ENCODE data around the gene COL26A1.

Gene COL26A1

GRCh38 chr7:101370836-101371235 lies 8.2 kb downstream of the COL26A1 start:
- DNase-seq, result no peak

- peak in 1 of 56 donors; percentile 11 for DNase-seq
Observed at GRCh38 chr7:101373812-101374614, 11.3 kb downstream of the COL26A1 start.

- DNase-seq, result no peak
Observed at GRCh38 chr7:101374990-101375389, 12.3 kb downstream of the COL26A1 start.

GRCh38 chr7:101376601-101377000 lies 13.9 kb downstream of the COL26A1 start:
- DNase-seq, result no peak

- no peak for DNase-seq
Observed at GRCh38 chr7:101377189-101377736, 14.6 kb downstream of the COL26A1 start.

GRCh38 chr7:101378751-101379174 lies 16.1 kb downstream of the COL26A1 start:
- DNase-seq, result no peak

- DNase-seq, result no peak
Observed at GRCh38 chr7:101379302-101379701, 16.6 kb downstream of the COL26A1 start.

GRCh38 chr7:101381549-101382111 lies 19.0 kb downstream of the COL26A1 start:
- no peak for DNase-seq

GRCh38 chr7:101382937-101383336 lies 20.3 kb downstream of the COL26A1 start:
- no peak for DNase-seq

GRCh38 chr7:101386177-101386557 lies 23.5 kb downstream of the COL26A1 start:
- no peak for DNase-seq

GRCh38 chr7:101386558-101387231 lies 24.0 kb downstream of the COL26A1 start:
- peak in 1 of 56 donors; percentile 3 for DNase-seq

GRCh38 chr7:101390901-101391301 lies 28.2 kb downstream of the COL26A1 start:
- no peak for DNase-seq

GRCh38 chr7:101391991-101392390 lies 29.3 kb downstream of the COL26A1 start:
- no peak for DNase-seq

- no peak for DNase-seq
Observed at GRCh38 chr7:101393865-101394264, 31.2 kb downstream of the COL26A1 start.

GRCh38 chr7:101395376-101395775 lies 32.7 kb downstream of the COL26A1 start:
- DNase-seq, result no peak

GRCh38 chr7:101397243-101397642 lies 34.6 kb downstream of the COL26A1 start:
- no peak for DNase-seq

- DNase-seq, result no peak
Observed at GRCh38 chr7:101397770-101398324, 35.2 kb downstream of the COL26A1 start.

GRCh38 chr7:101398396-101399289 lies 36.0 kb downstream of the COL26A1 start:
- DNase-seq, result no peak

GRCh38 chr7:101399759-101400158 lies 37.1 kb downstream of the COL26A1 start:
- DNase-seq, result no peak

GRCh38 chr7:101400751-101401150 lies 38.1 kb downstream of the COL26A1 start:
- no peak for DNase-seq
